GM18858 (cell line): ENCODE measurements around the gene PTPRN2.
"Not testable (repeated sequence)": the region's sequence is repeated elsewhere in the genome, so short reads cannot be mapped to it uniquely, and the experiment has no call there.

Experiments used
- ATAC-seq: cut with Tn5 transposase; IDR thresholded peaks from one replicate; pipeline ENCODE4 v1.9.1; 2021; ENCODE audit not compliant: unreplicated experiment

Gene PTPRN2

GRCh38 chr7:157952841-157953645 lies 634.6 kb downstream of the PTPRN2 start:
- ATAC-seq, result no peak

GRCh38 chr7:157952050-157952667 lies 635.5 kb downstream of the PTPRN2 start:
- ATAC-seq, result no peak

- ATAC-seq, result no peak
Observed at GRCh38 chr7:157951300-157952049, 636.1 kb downstream of the PTPRN2 start.

DNA sequence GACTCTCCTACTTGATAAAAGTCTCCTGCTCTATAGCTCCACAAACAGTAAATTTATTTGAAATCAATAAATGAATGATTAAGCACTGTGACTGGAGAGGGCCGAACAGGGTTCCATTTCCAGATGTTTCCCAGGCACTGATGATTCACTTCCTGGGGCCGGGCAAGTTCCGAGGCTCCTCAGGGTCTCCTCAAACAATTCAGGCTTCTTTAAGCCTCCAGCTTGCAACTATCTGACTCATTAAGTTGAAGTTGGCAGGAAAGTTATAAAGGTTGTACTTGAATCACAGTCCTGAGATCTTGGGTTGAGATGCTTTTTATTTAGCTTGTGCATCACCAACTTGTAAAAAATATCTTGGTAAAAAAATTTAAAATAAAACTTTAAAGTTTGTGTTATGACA lies 637.9 kb downstream of the PTPRN2 start:
- no peak for ATAC-seq

DNA sequence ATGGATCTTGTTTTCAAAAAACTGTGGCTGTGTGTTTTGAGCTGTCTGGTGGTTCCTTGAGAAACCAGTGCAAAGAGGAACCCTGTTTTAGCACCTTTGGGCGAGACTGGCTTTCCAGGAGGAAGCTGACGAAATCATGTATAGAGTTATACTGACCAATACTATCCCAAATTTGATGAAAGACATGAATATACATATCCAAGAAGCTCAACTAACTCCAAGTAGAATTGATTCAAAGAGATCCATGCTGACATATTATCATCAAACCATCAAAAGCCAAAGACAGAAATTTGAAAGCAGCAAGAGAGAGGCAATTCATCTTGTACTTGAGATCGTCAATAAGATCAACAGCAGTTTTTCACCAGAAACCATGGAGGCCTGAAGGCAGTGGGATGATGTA lies 640.1 kb downstream of the PTPRN2 start:
- no peak for ATAC-seq

- ATAC-seq, result no peak
Observed at GRCh38 chr7:157946398-157947060, 641.1 kb downstream of the PTPRN2 start.

DNA sequence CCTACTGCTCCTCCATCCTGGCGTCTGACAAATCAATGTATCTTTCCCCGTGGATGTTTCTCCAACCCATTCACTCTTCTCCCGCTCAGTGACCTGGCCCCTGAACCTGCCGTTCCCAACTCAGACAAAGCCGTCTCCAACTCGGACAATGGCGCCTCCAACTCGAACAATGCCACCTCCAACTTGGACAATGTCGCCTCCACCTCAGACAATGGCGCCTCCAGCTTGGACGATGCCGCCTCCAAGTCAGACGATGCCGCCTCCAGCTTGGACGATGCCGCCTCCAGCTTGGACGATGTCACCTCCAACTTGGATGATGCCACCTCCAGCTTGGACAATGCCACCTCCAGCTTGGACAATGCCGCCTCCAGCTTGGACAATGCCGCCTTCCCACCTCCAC lies 642.2 kb downstream of the PTPRN2 start:
- no peak for ATAC-seq

DNA sequence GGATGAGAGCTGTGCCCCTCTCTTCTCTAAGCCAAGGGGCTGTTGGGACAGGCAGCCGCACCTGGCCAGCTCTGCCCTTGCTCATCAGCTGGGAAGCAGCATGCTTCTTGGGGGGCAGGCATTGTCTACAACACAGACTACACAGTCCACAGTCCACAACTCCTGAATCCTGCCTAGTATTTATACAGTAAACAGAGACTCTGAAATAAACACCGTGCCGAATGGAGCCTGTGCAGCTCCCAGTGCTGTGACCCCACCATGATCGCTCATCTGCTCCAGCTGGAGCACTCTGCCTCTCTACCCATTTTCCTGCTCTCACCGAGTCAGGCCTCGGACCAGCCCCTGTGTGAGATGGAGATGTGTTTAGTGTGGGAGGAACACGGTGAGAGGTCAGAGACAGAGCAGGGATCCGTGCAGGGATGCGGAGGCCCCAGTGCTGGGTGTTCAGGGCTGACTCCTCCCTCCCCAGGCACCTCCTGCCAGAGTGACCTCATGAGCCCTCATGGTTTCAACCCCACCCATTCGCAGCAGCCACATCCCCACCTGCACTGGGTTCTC lies 642.8 kb downstream of the PTPRN2 start:
- ATAC-seq, result no peak

- ATAC-seq, result no peak
Observed at GRCh38 chr7:157944051-157944450, 643.6 kb downstream of the PTPRN2 start.

GRCh38 chr7:157943561-157943960 lies 644.1 kb downstream of the PTPRN2 start:
- no peak for ATAC-seq

GRCh38 chr7:157941210-157941609 lies 646.4 kb downstream of the PTPRN2 start:
- no peak for ATAC-seq

DNA sequence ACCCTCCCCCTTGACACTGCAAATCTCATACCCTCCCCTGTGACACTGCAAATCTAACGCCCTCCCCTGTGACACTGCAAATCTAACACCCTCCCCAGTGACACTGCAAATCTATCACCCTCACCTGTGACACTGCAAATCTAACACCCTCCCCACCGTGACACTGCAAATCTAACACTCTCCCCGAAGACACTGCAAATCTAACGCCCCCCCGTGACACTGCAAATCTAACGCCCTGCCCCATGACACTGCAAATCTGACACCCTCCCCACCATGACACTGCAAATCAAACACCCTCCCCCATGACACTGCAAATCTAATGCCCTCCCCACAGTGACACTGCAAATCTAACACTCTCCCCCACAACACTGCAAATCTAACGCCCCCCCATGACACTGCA lies 647.1 kb downstream of the PTPRN2 start:
- ATAC-seq, result no peak

DNA sequence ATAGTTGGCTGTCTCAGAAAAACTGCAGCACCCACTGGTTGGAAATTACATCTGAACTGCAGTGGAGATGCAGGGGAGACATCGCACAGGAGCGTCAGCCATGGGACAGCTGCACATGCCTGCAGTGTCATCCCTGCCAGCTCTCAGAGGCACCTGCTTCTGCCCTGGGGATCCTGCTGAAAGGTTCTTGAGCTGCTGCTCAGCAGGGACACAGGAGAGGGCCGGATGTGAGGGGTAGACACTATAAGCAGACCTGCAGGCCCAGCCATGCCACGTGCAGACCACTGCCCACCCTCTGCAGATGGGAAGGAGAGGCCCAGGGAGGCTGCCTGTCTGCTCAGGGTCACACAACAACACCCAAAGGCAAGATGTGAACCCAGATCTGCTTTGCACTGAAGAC lies 649.4 kb downstream of the PTPRN2 start:
- no peak for ATAC-seq

- ATAC-seq, result no peak
Observed at GRCh38 chr7:157937406-157937805, 650.2 kb downstream of the PTPRN2 start.

- ATAC-seq, result no peak
Observed at GRCh38 chr7:157936976-157937375, 650.6 kb downstream of the PTPRN2 start.

DNA sequence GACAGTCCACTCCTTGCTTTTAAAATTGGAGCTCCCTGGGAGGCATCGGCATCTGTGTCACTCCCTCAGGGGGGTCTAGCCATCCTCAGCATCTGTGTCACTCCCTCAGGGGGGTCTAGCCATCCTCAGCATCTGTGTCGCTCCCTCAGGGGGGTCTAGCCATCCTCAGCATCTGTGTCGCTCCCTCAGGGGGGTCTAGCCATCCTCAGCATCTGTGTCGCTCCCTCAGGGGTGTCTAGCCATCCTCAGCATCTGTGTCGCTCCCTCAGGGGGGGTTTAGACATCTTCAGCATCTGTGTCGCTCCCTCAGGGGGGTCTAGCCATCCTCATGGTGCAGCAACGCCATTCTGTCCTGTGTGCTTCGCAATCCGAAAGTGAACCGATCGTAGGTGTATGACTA lies 651.9 kb downstream of the PTPRN2 start:
- ATAC-seq, result not testable (repeated sequence)

- not testable (repeated sequence) for ATAC-seq
Observed at GRCh38 chr7:157933219-157934155, 654.1 kb downstream of the PTPRN2 start.

- no peak for ATAC-seq
Observed at GRCh38 chr7:157932498-157933218, 655.0 kb downstream of the PTPRN2 start.

DNA sequence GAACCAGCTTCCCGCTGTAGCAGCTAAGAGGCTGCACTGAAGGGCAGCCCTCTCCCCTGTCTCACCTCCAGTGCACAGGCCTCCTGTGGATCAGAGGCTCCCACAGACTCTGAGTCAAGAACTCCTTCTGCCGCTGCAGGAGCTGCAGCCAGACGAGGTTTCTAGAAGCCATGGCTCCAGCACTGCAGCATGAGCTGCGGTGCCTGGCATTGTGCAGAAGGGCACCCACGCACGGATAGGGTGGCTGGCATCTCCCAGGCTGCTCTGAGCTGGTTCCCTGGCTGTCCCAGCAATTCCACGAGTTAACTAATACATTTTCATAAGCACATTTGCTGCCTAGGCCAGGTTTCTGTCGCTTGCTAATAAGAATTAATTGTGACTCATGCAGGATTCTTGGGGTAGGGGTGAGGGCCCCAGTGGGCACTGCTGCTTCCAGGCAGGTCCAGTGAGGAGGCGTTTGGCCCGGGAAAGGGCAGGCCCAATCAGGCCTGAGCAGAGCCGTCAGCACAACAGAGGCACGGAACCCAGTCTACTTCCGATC lies 656.6 kb downstream of the PTPRN2 start:
- ATAC-seq, result no peak
